ENCODE results near the gene MAP1LC3A.
A peak's percentile ranks its signal among the peaks of the same experiment; 100 is the strongest.
"Not testable (repeated sequence)": the region's sequence is repeated elsewhere in the genome, so short reads cannot be mapped to it uniquely, and the experiment has no call there.

The MAP1LC3A gene

DNA sequence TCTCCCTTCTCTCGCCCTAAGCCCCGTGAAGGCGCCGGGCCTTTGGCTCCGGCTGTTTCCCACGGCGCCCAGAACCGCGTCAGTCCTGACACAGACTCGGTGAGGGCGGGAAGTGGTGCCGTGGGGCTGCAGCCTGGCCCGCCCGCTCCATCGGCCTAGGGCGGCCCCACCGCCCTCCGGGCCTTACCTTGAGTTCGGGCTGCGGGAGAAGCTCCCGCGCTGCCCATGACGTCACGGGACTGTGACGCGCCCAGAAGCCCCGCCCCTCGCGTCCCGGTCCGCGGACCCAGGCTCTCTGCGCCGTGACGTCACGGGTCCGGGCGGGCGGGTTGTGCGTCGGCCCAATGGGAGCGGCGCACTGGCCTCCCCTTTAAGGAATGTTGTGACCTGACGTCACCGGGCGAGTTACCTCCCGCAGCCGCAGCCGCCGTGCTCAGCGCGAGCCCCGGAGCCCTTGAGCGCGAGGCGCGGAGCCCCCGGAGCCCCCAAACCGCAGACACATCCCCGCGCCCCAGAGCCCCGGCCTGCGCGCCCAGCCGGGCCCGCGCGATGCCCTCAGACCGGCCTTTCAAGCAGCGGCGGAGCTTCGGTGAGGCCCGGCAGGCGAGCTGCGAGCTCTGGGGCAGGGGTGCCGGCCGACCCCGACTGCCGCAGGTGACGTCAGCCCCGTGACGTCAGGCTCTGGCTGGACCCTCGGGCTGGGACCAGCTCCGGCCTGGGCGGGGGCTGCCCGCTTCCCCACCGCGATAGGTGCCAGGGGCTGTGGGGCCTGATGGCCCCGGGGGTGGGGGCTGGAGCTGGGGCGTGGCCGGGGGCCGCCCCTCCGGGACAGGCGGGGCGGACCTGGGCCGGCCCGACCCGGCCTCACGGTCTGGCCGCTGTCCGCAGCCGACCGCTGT lies at the start of gene MAP1LC3A:
Gene MAP1LC3A (plus strand): TSS at position 399 of the 899 bp plus-strand sequence. CDS start 151 bp downstream, at position 550.
- DNase-seq, result peak; percentile 92

DNA sequence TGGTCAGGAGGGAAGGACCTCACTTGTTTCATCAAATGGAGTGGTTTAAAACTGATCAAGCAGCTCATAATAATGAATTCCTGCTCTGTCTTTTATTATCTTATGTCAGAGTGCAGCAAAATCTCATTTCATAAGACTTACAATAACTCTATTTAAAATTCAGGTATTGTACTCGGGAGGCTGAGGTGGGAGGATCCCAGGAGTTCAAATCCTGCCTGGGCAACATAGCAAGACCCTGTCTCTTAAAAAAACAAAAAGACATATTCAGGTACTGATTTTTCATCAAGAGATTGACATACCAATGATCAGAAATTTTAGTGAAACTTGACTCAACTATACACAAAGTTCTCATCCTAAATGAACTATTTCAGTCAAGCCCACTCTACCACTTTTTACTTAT lies 47.9 kb upstream of the MAP1LC3A start:
- DNase-seq, result no peak

DNA sequence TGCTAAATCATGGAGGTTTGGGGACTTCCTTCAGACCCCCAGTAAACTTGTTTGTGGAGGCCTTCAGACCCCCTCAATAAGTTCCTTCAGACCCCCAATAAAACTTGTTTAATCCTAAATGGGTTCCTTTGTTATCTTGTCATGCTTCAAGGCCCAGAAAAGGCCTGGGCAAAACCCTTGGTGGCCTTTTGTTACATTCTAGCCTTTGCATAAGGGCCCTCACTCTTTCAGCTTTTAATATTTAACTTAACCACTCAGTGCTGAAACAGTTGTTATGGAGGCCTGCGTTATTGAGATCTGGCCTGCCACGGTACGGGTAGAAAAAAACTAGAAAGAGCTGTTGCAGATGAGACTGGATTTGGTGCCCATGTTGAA lies 46.6 kb upstream of the MAP1LC3A start:
- DNase-seq, result no peak

- no peak for DNase-seq
Observed at GRCh38 chr20:34512266-34512954, 46.1 kb upstream of the MAP1LC3A start.

DNA sequence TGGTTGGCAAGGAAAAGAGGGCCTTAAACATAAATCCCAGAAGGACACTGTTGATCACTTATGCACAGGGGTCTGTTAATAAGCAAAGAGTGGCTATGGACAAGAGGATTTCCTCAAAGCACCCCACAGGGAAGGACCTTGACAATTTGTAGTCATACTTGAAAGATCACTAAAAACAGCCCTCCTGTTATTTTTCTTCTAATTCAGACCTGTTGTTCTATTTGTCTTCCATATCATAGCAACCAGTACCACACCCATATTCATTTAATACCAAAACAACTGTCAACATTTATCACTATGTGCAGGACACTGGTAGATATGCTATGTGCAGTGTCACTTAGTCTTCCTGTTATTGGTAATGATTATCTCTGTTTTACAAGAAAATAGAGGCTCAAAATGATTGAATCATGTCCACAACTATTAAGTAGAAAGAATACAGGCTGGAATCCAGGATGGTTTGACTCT lies 45.5 kb upstream of the MAP1LC3A start:
- DNase-seq, result no peak

- not testable (repeated sequence) for DNase-seq
Observed at GRCh38 chr20:34514034-34514433, 44.5 kb upstream of the MAP1LC3A start.

GRCh38 chr20:34514897-34515483 lies 43.5 kb upstream of the MAP1LC3A start:
- no peak for DNase-seq

DNA sequence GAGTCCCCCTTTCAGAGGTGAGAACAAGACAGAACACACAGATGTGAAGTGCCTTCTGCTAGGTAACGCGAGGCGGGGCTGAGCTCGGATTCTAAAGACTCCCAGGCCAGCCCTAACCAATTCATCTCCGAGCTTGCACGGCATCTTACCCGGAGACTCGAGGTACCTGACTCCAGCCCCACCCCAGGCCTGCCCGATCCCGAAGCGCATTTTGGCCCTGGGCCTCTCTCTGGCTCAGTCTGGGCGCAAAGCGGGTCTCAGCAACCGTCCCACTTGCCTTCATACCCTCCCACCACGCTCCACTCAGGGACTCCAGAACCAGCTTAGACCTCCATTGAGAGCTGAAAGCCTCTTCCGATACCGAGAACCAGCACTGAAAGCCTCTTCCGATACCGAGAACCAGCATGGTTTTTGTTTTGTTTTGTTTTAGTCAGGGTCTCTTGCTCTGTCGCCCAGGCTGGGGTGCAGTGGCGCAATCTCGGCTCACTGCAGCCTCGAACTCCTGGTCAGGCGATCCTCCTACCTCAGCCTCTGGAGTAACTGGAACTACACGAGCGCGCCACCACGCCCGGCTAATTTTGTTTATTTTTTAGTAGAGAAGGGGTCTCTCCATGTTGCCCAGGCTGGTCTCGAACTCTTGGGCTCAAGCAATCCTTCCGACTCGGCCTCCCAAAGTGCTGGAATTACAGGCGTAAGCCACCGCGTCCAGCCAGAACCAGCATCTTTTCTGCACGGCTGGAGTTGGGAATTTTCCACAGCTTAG lies 42.9 kb upstream of the MAP1LC3A start:
- peak; percentile 63 for DNase-seq

DNA sequence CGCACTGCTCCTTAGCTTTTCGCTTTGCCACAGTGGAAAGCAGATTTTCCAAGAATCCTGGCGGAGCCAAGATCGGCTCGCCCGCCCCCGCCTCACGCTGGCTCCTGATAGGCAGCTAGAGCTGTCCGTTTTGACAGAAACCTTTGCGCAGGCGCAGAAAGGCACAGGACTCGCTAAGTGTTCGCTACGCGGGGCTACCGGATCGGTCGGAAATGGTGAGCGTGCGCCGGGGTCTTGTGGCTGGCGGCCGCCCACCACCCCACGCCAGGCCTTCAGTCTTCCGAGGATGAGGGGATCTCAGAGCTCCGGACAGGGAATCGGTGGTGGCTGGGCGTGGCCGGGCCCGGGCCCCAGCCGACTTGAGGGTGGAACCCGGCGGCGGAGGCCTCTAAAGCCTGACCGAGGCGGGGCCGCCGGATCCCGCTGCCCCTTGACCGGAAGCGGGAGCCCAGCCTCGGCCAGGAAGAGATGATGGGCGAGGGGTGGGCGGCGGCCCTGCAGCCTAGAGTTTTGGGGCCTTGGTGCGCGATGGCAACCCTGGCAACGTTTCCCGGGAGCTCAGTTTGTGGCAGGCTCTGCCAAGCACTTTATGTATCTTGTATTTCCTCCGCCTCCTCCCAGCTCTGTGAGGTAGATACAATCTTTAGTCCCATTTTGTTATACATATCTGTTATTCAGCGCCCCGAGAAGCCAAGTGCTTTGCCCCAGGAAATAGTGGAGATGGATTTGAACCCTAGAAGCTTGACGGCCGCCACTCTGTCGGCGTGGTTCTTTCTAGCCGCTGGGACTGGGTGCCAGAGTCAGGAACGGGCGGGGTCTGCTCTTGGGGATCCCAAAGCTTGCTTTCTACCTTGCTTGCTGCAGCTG lies 42.0 kb upstream of the MAP1LC3A start, which contains the start of gene DYNLRB1:
Gene DYNLRB1 (plus strand): TSS at position 176 of the 867 bp plus-strand sequence. CDS start 37 bp downstream, at position 213.
- peak; percentile 96 for DNase-seq

DNA sequence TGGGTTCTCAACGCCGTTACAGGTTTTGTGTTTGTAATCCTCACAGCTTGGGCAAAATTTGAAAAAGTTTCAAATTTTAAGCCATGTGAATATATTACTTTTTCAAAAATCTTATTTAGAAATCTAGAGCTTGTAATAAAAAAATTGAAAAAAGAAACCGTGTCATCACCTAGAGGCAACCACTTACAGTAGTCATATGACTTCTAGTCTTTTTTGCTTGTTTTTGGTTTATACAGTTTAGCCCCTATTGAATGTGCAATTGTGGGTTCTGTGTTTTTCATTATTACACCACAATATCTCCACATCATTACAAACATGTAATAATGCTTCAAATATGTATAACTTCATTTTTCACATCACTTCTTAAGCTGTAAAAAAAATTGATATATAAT lies 41.4 kb upstream of the MAP1LC3A start:
- DNase-seq, result no peak

- DNase-seq, result not testable (repeated sequence)
Observed at GRCh38 chr20:34518863-34519262, 39.7 kb upstream of the MAP1LC3A start.

GRCh38 chr20:34519841-34520240 lies 38.7 kb upstream of the MAP1LC3A start:
- not testable (repeated sequence) for DNase-seq

DNA sequence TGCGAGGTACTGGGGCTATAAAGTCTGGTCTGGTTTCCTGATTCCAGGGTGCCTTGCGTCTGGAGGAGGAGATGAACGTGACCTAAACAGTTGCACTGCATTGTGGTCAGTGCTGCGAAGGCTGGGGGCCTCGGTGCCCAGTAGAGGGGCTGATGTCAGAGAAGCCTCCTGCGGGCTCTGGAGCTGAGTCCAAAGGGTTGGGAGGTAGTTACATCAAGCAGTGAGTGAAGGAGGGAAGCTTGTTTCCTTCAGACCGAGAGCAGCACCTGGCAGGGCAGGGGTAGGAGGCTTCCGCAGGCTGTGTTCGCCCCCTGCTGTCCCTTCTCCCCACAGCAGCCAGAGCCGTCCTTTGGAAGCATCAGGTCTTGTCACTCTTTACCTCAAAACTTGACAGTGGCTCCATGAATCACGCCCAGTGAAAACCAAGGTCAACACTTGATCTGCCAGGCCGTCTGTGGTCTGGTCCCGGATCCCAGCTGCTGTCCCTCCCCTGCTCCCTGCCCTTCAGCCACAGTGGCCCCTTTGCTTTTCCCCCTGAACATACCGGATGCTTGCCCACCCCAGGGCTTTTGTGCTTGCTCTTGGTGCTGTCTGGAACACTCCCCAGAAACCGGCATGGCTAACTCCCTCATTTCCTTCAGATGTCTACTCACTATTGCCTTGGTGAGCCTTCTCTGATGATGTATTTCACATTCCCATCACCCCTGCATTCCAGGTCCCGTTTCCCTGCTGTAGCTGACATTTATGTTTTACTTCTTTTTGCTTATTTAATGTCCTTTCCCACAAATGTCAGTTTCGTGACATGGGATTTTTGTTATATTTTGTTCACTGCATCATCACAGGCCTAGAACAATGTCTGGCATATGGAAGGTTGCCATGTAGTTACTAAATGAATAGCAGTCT lies 35.3 kb upstream of the MAP1LC3A start:
- DNase-seq, result no peak

- no peak for DNase-seq
Observed at GRCh38 chr20:34524426-34524825, 34.1 kb upstream of the MAP1LC3A start.

DNA sequence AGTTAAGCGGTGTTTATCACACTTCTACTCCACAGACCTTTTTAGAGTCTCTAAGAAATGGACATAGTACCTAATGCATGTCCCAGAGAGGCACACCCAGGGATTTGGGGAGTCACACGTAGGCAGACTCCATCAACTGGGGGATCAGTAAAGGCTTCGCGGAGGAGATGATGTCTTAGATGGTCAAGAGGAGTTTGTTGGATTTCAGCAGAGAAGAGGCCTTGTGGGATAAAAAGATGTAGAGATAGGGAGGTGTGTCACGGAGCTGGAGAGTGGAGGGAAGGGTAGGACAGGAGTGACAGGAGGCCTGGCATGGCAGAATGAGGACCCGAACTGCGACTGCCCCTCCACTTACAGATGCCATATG lies 33.2 kb upstream of the MAP1LC3A start:
- DNase-seq, result no peak

GRCh38 chr20:34525709-34526416 lies 32.7 kb upstream of the MAP1LC3A start:
- DNase-seq, result no peak

GRCh38 chr20:34526466-34526865 lies 32.1 kb upstream of the MAP1LC3A start:
- no peak for DNase-seq

- DNase-seq, result no peak
Observed at GRCh38 chr20:34527016-34527415, 31.5 kb upstream of the MAP1LC3A start.

DNA sequence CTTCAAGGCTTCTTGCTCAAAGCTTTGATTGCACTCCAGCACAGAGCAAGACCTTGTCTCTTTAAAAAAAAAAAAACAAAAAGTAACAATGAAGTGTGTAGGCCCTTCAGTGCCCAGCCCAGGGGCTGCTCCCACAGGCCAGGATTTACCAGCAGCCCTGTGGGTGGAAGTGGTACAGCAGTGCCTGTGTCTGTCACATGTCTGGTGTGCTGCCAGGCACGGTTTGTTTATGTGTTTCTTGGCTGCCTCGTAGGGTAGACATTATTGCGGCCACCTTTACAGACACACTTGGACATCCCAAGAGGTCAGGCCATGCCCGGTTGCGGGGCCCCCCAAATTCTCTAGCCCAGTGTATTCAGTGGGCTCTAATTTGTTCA lies 29.6 kb upstream of the MAP1LC3A start:
- DNase-seq, result no peak

DNA sequence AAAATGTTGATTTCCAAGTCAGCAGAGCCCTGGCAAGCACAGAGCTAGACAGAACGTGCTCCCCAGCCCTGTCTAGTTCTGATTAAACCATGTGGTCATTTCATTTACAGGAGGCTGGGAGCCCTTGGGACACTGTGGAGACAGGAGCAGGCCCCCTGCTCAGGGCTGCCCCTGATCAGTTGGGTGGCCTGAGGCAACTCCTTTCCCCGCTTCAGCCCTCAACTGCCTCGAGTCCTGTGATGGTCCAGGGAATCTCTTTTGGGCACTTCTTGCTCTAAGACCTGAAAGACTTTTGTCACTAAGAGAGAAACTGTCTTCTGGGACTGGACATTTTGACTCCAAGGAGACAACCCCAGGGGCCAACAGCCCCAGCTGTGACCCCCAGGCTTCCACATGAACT lies 28.8 kb upstream of the MAP1LC3A start:
- no peak for DNase-seq

All from activated CD4-positive, CD25-positive, alpha-beta regulatory T cell treated with anti-CD3 and anti-CD28 coated beads, Interleukin-2, amount 50 U/mL, for 72 hours (primary cell).